KMS-11 (cell line): Measurements from ENCODE around the gene JMJD6.
"Not testable (repeated sequence)": the region's sequence is repeated elsewhere in the genome, so short reads cannot be mapped to it uniquely, and the experiment has no call there.

Source experiments
- H2AFZ ChIP-seq: fragments of 200-600 bp; sonication (generic); 2 replicates; pipeline ENCODE4 v1.6.1; 2016; ENCODE audit warnings: antibody characterized with exemption, mixed run types, low read depth
- H3K27ac ChIP-seq: fragments of 200-600 bp; sonication (generic); 2 replicates; pipeline ENCODE4 v1.6.1; 2016; ENCODE audit warnings: mild to moderate bottlenecking, mixed run types
- H3K27me3 ChIP-seq: fragments of 200-600 bp; sonication (generic); 2 replicates; pipeline ENCODE4 v1.6.1; 2017; ENCODE audit warnings: mild to moderate bottlenecking, low read depth, mixed run types, moderate library complexity; ENCODE audit not compliant: insufficient read depth
- H3K36me3 ChIP-seq: fragments of 200-600 bp; sonication (generic); 2 replicates; pipeline ENCODE4 v1.6.1; 2017; ENCODE audit warnings: mild to moderate bottlenecking, mixed run types; ENCODE audit not compliant: insufficient read depth
- H3K4me1 ChIP-seq: fragments of 200-600 bp; sonication (generic); 2 replicates; pipeline ENCODE4 v1.6.1; 2016; ENCODE audit warnings: mild to moderate bottlenecking, low read depth, mixed run types; ENCODE audit not compliant: poor library complexity, severe bottlenecking
- H3K4me2 ChIP-seq: fragments of 200-600 bp; sonication (generic); 2 replicates; pipeline ENCODE4 v1.7.0; 2016; ENCODE audit warnings: mild to moderate bottlenecking, mixed run types
- H3K4me3 ChIP-seq: fragments of 200-600 bp; sonication (generic); IDR thresholded peaks from 2 replicates; pipeline ENCODE4 v1.6.1; 2017; ENCODE audit warnings: low read depth, low read length, mixed read lengths; ENCODE audit not compliant: insufficient read depth
- H3K79me2 ChIP-seq: fragments of 200-600 bp; sonication (generic); 2 replicates; pipeline ENCODE4 v1.6.1; 2016; ENCODE audit warnings: low read depth, mixed run types; ENCODE audit not compliant: insufficient read depth
- H3K9ac ChIP-seq: fragments of 200-600 bp; sonication (generic); 2 replicates; pipeline ENCODE4 v1.6.1; 2016; ENCODE audit warnings: mild to moderate bottlenecking, mixed run types
- H4K20me1 ChIP-seq: fragments of 200-600 bp; sonication (generic); 2 replicates; pipeline ENCODE4 v1.6.1; 2016; ENCODE audit warnings: mild to moderate bottlenecking, mixed run types; ENCODE audit not compliant: insufficient read depth
- TF ChIP-seq, protein P1 (sequence below): fragments of 200-600 bp; sonication (generic); conservative IDR thresholded peaks from 2 replicates; pipeline ENCODE4 v1.6.1; 2017; ENCODE audit warnings: low read depth, mild to moderate bottlenecking, antibody characterized with exemption, low read length, moderate library complexity, mixed read lengths

Gene JMJD6

DNA sequence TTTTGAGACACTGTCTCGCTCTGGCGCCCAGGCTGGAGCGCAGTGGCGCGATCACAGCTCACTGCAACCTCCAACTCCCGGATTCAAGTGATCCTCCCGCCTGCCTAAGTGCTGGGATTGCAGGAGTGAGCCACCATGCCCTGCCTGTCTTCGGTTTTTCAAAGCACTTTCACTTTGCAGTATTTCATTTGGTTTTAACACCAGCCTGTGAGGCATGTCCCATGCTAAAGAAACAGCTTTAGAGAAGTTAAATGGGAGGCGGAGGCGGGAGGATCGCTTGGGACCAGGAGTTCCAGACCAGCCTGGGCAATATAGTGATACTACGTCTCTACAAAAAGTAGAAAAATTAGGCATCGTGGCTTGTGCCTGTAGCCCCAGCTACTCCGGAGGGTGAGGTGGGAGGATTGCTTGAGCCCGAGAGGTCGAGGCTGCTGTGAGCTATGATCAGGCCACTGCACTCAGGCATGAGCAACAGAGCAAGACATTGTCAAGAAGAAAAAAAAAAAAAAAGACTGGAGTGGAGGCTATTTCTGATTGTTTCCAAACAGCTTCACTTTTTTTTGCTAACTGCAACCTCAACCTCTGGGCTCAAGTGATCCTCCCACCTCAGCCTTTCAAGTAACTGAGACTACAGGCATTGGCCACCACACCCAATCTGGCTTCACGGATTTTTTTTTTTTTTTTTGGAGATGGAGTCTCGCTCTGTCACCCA is 1.5 kb upstream of the JMJD6 start:
- TF ChIP-seq, protein P1, sequence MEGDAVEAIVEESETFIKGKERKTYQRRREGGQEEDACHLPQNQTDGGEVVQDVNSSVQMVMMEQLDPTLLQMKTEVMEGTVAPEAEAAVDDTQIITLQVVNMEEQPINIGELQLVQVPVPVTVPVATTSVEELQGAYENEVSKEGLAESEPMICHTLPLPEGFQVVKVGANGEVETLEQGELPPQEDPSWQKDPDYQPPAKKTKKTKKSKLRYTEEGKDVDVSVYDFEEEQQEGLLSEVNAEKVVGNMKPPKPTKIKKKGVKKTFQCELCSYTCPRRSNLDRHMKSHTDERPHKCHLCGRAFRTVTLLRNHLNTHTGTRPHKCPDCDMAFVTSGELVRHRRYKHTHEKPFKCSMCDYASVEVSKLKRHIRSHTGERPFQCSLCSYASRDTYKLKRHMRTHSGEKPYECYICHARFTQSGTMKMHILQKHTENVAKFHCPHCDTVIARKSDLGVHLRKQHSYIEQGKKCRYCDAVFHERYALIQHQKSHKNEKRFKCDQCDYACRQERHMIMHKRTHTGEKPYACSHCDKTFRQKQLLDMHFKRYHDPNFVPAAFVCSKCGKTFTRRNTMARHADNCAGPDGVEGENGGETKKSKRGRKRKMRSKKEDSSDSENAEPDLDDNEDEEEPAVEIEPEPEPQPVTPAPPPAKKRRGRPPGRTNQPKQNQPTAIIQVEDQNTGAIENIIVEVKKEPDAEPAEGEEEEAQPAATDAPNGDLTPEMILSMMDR: no peak
- Histone ChIP-seq H4K20me1 (peaks cover 8% of the 10 kb centered on the region; the same call in 1 of the 2 replicates), H3K4me1 (peaks cover 42% of the 10 kb centered on the region), H3K4me3 (no peak overlapping the region), H3K27ac (peak overlapping the region; percentile 98), H3K4me2 (peak overlapping the region; percentile 89), H3K27me3 (no peaks in the 10 kb centered on the region), H3K9ac (peak overlapping the region; percentile 97), H2AFZ (no peak overlapping the region), H3K36me3 (peaks cover 5% of the 10 kb centered on the region; the same call in 1 of the 2 replicates), H3K79me2 (peaks cover 87% of the 10 kb centered on the region)

DNA sequence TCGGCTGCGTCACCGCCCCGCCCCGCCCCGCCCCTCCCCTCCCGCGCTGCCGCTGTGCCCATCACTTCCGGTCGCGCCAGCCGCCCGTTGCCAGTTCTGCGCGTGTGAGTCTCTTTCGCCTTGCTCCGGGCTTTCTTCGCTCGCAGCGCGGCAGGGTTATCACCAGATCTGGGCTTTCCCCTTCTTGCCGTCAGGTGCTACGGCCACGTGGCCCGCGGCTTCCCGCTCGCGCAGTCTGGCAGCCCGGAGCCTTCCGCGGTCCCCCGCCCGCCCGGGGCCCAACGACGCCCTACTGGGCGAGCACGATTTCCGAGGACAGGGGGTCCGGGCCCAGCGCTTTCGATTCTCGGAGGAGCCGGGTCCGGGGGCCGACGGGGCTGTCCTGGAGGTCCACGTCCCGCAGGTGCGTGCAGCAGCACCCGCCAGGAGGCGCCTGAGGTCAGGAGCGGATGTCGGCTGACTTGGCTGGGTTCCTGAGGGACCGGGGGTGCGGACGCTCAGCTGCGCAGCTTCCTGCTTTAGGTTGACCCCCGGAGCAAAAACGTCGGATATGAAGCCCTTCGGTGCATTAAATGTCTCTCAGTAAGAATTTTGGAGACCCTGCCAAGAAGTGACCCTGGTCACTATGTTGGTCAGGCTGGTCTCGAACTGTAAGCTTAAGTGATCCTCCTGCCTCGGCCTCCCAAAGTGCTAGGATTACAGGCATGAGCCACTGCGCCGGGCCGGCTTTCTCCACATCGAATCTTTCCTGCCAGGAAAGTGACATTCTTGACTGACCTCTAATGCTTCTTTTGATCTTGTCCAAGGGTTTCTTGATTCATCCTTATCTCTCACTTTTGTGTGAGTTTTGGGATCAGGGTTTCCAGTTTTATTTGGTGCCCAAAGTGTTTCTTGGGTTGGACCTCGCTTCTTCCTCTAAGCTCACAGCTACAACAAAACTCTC is 641 bp upstream of the JMJD6 start, which contains the start of gene METTL23:
Gene METTL23, plus strand, starts transcription at position 64 of the 943 bp plus-strand sequence. CDS start 2,872 bp downstream, outside the sequence.
- Histone ChIP-seq H3K4me2 (peak within 1 kb of the TSS; percentile 89), H2AFZ (peak within 1 kb of the TSS; percentile 48), H3K79me2 (peaks cover 84% of the 10 kb centered on the region), H3K36me3 (peaks cover 3% of the 10 kb centered on the region; the same call in 1 of the 2 replicates), H3K9ac (peak within 1 kb of the TSS; percentile 97), H3K27ac (peak within 1 kb of the TSS; percentile 98), H3K27me3 (no peaks in the 10 kb centered on the region), H3K4me3 (no peak within 1 kb of the TSS), H3K4me1 (peaks cover 42% of the 10 kb centered on the region), H4K20me1 (peaks cover 8% of the 10 kb centered on the region; the same call in 1 of the 2 replicates)
- TF ChIP-seq, protein P1: peak; percentile 91

DNA sequence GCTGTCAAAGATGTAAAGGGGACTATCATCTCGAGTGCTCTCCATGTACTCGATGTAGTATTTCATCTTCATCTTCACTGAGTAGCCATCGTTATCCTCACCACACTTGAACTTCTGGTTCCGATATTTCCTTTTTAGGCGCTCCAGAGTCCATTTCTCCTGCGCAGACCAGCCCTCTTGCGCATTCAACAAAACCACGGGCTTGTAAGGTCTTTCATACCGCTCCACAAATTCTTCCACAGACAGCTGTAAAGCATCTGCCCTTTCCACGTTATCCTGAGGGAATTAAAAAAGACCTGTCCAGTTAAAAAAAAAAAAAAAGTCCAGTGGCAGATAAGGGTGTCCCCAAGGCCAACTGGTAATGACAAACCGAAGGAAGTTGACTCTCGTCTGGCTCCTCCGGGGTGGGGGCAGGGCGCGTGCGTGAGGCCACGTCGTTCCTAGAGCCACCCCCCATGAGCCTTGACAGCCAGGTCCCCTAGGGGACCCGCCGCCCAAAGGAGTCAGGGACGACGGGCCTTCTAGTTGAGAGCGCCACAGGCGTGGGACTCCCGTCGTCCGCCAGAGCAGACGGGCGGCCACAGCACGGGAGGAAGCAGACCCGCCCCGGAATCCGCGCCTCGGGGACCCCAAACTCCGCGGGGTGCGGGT is 701 bp downstream of the JMJD6 start:
- peaks cover 15% of the 10 kb centered on the region; the same call in 1 of the 2 replicates for H3K36me3 ChIP-seq
- TF ChIP-seq, protein P1: no peak
- peak overlapping the region; percentile 97 for H3K9ac ChIP-seq
- peaks cover 47% of the 10 kb centered on the region for H3K4me1 ChIP-seq
- no peaks in the 10 kb centered on the region for H3K27me3 ChIP-seq
- peak overlapping the region; percentile 98 for H3K27ac ChIP-seq
- peaks cover 80% of the 10 kb centered on the region for H3K79me2 ChIP-seq
- no peak overlapping the region for H3K4me3 ChIP-seq
- H2AFZ ChIP-seq: peak overlapping the region; percentile 8; the same call in 1 of the 2 replicates
- H4K20me1 ChIP-seq: peaks cover 8% of the 10 kb centered on the region; the same call in 1 of the 2 replicates
- peak overlapping the region; percentile 33 for H3K4me2 ChIP-seq

DNA sequence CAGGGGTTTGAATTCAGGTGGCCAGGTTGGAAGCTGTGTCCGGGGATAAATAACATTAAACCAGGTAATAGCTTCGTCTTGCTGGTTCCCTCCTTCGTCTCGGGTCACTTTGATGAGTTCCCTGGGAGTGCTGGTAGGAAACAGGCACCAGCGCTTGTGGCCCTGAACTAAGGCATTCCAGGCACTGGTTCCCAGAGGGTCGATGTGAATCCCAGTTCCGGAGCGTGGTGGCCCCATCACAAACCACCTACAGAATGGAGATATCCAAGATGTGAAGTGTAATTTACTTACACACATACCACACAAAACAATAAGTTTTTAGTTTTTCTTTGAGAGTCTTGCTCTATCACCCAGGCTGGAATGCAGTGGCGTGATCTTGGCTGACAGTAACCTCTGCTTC is 2.6 kb downstream of the JMJD6 start:
- Histone ChIP-seq H3K79me2 (peaks cover 63% of the 10 kb centered on the region), H3K27ac (no peak overlapping the region), H3K27me3 (no peaks in the 10 kb centered on the region), H3K4me1 (peaks cover 53% of the 10 kb centered on the region), H4K20me1 (peaks cover 8% of the 10 kb centered on the region; the same call in 1 of the 2 replicates), H3K4me2 (peak overlapping the region; percentile 15; the same call in 1 of the 2 replicates), H2AFZ (no peak overlapping the region), H3K4me3 (no peak overlapping the region), H3K9ac (no peak overlapping the region), H3K36me3 (peaks cover 33% of the 10 kb centered on the region; the same call in 1 of the 2 replicates)
- TF ChIP-seq, protein P1: no peak

DNA sequence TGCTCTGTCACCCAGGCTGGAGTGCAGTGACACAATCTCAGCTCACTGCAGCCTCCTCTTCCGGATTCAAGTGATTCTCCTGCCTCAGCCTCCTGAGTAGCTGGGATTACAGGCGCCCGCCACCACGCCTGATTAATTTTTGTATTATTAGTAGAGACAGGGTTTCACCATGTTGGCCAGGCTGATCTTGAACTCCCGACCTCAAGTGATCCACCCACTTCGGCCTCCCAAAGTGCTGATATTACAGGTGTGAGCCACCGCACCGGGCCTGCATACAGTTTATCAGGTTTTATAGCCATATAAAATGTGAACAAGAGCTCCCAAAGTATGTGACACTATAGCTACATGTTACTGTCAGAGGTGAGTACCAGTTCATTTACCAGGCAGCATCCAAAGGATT is 3.4 kb downstream of the JMJD6 start:
- peaks cover 55% of the 10 kb centered on the region for H3K79me2 ChIP-seq
- peaks cover 36% of the 10 kb centered on the region; the same call in 1 of the 2 replicates for H3K36me3 ChIP-seq
- not testable (repeated sequence) for H3K4me2 ChIP-seq

More for the DNA sequence above, 3.4 kb downstream of the JMJD6 start:
- peaks cover 53% of the 10 kb centered on the region for H3K4me1 ChIP-seq
- H2AFZ ChIP-seq, H3K4me3 ChIP-seq, H3K9ac ChIP-seq, H4K20me1 ChIP-seq, H3K27ac ChIP-seq, H3K27me3 ChIP-seq: not testable (repeated sequence)
